SHP77 (cell line): ENCODE results near the gene PCDHGA5.
"Not testable (repeated sequence)": the region's sequence is repeated elsewhere in the genome, so short reads cannot be mapped to it uniquely, and the experiment has no call there.

Experiments
- DNase-seq, 2 experiments: peaks; one replicate each; lab custom pipeline; 2025; lab: John Stamatoyannopoulos, UW

The PCDHGA5 gene

DNA sequence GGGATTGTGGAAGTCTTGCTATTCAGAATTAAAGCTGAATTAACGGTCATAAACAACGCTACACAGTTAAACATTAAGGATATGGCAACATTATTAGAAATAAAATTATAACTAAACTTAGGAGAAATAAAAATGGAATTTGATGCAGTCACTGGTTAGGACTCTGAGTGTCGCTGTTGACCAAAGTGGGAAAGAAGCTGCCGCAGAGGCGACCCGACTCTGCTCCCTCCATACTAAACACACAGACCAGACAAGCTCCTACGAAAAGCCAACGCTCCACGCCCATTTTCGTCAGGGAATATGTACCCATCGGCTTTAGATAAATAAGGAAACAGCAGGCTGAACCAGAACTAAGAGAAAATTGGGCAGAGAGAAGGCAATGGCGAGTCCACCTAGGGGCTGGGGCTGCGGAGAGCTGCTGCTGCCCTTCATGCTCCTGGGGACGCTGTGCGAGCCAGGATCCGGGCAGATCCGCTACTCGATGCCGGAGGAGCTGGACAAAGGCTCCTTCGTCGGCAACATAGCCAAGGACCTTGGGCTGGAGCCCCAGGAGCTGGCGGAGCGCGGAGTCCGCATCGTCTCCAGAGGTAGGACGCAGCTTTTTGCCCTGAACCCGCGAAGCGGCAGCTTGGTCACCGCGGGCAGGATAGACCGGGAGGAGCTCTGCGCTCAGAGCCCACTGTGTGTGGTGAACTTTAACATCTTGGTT, at the start of gene PCDHGA5:
Gene PCDHGA5, plus strand, starts transcription at position 211 of the 709 bp plus-strand sequence. Its CDS starts 169 bp downstream, at position 380.
- no peak for DNase-seq

DNA sequence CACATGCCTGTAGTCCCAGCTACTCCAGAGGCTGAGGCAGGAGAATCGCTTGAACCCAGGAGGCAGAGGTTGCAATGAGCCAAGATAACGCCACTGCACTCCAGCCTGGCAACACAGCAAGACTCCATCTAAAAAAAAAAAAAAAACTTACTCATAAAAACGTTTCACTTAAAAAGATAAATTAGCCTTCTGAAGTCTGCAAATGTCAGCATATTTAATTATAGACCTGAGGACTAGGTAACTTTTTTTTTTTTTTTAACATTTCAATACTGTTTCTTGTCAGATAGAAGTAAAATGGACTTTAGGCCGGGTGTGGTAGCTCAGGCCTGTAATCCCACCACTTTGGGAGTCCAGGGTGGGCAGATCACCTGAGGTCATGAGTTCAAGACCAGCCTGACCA, 47.0 kb upstream of the PCDHGA5 start:
- not testable (repeated sequence) for DNase-seq

DNA sequence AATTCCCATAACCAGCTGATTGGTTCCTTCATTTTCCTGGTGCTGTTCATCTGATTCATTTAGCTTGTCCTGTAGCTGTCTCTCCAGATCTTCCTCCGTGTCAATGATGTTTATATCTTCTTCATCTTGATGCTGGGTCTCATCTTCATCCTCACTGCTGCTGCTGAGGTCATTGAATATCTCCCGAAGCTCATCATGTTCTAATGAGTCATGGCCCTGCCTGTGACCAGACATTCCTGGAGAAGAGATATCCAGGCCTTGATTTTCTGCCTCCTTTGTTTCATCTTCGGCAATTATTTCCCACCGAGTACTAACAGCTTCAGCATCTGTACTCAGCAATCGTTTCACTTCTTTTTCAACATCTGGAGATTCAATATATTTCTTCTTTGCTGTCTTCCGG, 44.8 kb upstream of the PCDHGA5 start:
- DNase-seq: no peak

DNA sequence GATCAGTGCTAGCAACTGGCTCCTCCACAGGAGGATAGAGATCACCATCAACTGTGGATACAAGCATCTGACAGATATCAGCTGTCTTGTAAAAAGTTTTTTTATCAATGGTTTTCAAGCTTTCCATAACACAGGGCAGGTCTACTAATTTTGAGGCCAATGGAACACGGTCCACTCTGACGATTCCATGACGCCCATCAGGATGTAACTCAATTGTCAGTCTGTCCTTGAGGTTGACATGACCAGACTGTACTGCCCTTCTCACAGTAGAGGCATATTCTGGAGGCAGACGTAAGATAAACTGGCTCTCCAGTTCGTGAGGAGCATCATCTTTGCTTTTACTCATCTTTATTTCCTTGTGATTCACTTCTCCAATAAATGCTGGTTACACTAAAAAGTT, 44.3 kb upstream of the PCDHGA5 start:
- no peak for DNase-seq

DNA sequence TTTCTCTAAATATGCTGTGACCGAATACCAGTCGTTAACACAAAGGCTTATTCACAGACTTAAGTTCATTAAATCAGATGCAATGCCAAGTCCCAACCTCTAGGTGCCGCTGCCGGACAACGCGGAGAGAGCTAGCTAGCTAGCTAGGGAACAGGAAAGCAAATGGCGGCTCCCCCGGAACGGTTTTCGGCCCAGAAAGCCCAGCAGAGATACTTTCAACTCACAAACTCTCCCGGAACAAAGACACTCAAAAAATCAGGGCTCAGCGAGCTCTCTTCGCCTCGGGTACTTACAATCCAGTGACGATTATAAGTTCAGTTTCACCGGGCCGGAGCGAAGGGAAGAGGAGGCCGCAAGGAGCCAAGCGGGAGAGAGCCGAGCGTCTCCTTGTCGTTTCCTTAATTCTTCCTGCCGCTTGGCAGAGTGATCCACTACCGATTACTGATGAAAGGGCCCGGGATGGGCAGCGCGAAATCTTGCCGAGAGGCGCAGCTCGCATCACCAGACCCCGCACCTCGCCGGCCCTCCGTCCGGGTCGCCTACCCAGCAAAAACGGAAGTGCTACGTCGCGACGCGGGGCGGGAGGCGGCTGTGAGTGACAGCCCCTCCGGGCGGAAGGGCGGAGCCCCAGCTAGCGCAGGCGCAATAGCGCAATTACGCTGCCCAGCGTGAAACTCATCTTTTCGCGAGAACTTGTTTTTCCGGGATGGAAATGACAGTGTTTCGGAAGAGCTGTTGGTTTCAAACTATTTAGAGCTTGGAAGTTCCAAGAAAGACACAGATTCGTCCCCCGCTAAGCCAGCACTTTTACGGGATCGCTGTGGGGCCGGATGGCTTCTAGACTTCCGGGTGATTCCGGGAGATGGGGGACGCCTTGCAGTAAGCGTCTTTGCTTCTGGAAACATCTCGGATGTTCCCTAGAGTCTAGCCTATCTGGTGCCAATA, 43.5 kb upstream of the PCDHGA5 start, which contains the start of gene TAF7:
Gene TAF7, minus strand, starts transcription at position 560 of the 945 bp plus-strand sequence. CDS start 740 bp downstream, outside the sequence.
- DNase-seq: peak; percentile 81 to 84

DNA sequence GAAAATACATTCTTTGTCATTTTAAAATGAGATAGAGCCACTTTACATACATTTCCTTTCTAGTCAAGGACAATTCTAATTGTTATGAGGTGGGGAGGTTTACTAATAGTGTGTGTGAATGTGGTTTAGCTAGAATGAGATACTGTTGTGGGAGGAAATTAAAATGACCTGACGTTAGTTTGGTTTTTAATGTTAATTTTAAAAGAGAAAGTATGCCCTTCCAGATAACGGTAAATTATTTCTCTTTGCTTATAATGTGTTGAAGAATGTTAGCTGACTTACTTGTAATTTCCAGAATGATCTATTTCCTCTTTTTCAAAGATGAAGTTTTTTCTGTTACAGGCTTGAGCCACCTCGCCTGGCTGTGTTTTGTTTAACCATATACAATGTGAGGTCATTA, 41.7 kb upstream of the PCDHGA5 start:
- DNase-seq: no peak

DNA sequence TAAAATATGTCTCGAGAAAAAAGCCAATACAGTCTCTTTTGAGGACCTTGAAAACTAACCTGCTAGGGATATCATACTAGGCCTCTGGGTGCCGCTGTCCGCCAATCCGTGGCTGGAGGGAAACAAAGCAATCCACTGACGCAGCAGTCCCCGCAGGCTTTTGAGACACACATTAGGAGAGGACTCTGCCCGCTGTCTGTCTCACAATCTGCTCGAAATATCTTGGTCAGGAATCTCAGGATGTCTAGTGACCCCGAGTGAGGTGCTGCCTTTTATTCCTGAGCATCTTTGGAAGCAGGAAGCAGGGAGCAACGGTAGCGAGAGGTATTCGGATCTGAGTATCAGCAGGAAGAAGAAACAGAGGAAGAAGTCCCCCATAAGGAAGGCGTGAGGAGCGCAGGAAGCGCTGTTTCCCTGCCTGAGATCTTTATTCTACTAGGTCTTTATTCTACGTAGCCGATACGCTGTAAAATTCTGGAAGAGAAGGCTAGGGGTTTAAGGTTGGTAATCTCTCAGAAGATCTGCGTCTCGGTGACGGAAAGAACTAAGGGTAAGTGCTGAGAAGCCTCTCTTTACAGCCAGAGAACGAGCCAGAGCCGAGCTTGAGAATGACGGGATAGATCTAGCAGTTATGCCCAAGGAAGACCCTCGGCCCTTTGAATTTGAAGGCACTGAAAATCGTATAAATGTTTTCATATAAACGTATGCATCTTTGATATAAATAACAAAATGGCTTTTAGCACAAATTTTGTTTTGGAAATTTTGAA, 37.7 kb upstream of the PCDHGA5 start:
- peak; percentile 52 to 59 for DNase-seq

DNA sequence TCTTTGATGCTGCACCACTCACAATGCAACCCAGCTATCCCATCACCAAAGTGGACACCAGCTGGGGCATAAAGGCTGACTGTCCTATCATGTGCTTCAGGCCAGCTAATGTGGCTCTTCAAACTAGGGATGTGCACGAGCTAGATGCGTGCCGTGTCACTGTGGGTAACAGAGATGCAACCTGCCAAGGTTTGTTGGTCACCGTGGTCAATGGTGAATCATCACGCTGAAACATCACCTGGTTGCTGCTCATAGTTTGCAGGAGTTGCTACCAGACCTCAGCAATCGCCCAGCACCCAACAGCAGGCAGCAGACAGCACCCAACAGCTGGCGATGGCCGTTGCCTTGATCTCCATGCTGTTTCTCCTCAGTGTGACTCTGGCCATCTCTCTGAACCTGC, 35.7 kb upstream of the PCDHGA5 start:
- no peak for DNase-seq

DNA sequence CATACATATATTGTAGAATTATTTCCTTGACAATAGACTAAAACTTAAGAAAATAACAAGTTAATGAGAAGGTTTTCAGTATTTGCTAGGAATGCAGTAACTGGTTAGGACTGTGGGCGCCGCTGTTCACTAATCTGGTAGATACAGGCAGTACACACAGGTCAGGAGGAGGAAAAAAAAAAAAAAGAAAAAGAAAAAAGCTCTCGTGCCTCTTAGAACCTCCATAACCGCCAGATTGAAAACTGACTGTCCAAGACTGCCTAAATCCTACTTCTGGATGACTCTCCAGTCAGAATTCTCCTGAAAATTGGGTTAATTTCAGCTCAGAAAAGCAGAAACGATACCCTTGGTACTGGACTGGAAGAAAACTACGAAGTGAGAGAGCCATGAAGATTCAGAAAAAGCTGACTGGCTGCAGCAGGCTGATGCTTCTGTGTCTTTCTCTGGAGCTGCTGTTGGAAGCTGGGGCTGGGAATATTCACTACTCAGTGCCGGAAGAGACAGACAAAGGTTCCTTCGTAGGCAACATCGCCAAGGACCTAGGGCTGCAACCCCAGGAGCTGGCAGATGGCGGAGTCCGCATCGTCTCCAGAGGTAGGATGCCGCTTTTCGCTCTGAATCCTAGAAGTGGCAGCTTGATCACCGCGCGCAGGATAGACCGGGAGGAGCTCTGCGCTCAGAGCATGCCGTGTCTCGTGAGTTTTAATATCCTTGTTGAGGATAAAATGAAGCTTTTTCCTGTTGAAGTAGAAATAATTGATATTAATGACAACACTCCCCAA, 33.5 kb upstream of the PCDHGA5 start, which contains the start of gene PCDHGA1:
Gene PCDHGA1, plus strand, starts transcription at position 216 of the 782 bp plus-strand sequence.
- peak; percentile 18 to 28 for DNase-seq

DNA sequence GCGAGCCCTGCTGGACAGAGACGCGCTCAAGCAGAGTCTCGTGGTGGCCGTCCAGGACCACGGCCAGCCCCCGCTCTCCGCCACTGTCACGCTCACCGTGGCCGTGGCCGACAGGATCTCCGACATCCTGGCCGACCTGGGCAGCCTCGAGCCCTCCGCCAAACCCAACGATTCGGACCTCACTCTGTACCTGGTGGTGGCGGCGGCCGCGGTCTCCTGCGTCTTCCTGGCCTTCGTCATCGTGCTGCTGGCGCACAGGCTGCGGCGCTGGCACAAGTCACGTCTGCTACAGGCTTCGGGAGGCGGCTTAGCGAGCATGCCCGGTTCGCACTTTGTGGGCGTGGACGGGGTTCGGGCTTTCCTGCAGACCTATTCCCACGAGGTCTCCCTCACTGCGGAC, 31.4 kb upstream of the PCDHGA5 start:
- DNase-seq: not testable (repeated sequence)

DNA sequence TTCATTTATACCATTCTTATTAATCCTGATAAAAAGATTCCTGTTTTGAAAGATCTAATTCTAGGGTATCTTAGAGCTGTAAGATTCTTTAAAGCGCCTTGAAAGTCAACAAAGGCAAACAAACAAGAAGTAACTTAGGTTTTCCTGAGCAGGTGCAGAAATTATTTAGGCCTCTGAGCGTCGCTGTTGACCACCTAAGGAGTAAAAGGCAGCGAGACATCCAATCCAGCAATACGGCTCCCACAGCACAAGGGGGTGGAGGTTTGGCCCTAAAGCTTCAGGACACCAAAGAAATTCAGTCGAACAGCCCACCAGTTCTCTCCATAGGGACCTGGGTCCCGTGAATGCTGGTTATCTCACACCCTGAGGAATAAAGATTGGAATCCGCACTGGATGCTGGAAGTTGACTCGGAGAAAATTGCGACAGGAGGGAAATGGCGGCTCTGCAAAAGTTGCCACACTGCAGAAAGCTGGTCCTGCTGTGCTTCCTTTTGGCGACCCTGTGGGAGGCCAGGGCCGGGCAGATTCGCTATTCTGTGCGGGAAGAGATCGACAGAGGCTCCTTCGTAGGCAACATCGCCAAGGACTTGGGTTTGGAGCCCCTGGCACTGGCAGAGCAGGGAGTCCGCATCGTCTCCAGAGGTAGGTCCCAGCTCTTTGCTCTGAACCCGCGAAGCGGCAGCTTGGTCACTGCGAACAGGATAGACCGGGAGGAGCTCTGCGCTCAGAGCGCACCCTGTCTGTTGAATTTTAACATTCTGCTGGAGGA, 25.2 kb upstream of the PCDHGA5 start, which contains the start of gene PCDHGA2:
Gene PCDHGA2, plus strand, starts transcription at position 223 of the 769 bp plus-strand sequence.
- no peak for DNase-seq

DNA sequence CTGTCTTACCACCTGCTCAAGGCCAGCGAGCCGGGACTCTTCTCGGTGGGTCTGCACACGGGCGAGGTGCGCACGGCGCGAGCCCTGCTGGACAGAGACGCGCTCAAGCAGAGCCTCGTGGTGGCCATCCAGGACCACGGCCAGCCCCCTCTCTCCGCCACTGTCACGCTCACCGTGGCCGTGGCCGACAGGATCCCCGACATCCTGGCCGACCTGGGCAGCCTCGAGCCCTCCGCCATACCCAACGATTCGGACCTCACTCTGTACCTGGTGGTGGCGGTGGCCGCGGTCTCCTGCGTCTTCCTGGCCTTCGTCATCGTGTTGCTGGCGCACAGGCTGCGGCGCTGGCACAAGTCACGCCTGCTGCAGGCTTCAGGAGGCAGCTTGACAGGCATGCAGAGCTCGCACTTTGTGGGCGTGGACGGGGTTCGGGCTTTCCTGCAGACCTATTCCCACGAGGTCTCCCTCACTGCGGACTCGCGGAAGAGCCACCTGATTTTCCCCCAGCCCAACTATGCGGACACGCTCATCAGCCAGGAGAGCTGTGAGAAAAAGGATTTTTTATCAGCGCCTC, 23.1 kb upstream of the PCDHGA5 start:
- DNase-seq: not testable (repeated sequence)

DNA sequence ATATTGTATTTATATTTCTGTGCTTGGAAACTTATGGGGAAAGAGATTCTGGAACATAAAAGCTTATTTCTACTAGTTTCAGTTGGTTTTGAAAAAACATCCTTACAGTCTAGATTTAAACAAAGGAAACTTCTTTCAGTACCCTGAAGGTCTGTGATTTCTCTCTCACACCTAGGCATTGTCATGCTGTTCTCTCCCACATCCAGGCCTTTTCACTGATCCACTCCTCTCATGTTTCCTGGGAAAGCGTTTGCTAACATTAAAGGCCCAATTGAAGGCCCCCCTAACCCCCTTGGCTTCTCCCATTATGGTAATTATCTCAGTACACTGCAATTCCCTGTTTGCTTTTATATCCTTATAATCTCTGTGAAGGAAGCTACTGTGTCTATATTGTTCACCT, 21.2 kb upstream of the PCDHGA5 start:
- DNase-seq: no peak

DNA sequence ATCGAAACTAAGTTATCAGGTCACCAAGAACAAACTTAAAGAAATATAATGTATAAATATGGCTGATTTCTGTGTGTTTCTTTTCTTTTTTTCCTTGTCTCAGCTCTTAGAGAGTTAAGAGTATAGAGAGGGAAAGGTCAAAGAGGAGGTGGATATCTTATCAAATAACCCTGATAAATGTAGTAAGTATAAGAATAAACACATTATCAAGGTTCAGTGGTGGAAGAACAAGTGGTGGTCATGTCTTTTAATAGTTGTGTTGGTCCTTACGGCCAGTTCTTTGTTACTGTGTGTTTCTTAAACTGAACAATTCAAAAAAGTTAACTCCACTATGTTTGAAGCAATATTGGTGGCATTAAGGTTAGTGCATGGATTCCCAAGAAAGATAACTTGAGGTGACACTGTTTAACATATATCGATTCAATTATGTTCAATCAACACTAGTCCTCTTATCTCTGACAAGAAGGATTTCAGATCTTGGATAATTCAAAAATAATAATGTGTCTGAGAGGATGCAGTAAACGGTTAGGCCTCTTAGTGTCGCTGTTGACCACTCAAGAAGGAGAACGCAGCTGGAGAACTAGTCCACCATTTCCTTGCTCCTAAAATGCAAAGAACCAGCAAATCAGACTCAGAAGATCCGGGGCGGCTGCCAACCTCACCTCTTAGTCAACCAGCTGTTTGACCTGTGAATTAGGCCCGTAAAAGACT, 20.6 kb upstream of the PCDHGA5 start, which contains the start of gene PCDHGA3:
Gene PCDHGA3, plus strand, starts transcription at position 588 of the 711 bp plus-strand sequence. CDS start 205 bp downstream, outside the sequence.
- DNase-seq: no peak

DNA sequence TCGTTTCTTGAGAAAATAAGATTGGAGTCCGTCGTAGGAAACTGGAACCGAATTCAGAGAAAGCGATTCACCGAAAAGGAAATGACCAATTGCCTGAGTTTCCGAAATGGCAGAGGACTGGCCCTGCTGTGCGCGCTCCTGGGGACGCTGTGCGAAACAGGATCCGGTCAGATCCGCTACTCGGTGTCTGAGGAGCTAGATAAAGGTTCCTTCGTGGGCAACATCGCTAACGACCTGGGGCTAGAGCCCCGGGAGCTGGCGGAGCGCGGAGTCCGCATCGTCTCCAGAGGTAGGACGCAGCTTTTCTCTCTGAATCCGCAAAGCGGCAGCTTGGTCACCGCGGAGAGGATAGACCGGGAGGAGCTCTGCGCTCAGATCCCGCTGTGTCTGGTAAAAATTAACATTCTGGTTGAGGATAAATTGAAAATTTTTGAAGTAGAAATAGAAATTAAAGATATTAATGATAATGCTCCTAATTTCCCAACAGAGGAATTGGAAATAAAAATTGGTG, 20.0 kb upstream of the PCDHGA5 start:
- no peak for DNase-seq

DNA sequence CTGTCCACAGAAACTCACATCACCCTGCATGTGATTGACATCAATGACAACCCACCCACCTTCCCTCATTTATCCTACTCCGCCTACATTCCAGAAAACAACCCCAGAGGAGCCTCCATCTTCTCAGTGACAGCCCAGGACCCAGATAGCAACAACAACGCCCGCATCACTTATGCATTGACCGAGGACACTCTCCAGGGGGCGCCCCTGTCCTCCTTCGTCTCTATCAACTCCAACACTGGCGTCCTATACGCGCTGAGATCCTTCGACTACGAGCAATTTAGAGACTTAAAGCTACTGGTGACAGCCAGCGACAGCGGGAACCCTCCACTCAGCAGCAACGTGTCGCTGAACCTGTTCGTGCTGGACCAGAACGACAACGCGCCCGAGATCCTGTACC, 18.6 kb upstream of the PCDHGA5 start:
- DNase-seq: no peak

DNA sequence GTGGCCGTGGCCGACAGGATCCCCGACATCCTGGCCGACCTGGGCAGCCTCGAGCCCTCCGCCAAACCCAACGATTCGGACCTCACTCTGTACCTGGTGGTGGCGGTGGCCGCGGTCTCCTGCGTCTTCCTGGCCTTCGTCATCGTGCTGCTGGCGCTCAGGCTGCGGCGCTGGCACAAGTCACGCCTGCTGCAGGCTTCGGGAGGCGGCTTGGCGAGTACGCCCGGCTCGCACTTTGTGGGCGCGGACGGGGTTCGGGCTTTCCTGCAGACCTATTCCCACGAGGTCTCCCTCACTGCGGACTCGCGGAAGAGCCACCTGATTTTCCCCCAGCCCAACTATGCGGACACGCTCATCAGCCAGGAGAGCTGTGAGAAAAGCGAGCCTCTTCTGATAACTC, 17.9 kb upstream of the PCDHGA5 start:
- DNase-seq: not testable (repeated sequence)

DNA sequence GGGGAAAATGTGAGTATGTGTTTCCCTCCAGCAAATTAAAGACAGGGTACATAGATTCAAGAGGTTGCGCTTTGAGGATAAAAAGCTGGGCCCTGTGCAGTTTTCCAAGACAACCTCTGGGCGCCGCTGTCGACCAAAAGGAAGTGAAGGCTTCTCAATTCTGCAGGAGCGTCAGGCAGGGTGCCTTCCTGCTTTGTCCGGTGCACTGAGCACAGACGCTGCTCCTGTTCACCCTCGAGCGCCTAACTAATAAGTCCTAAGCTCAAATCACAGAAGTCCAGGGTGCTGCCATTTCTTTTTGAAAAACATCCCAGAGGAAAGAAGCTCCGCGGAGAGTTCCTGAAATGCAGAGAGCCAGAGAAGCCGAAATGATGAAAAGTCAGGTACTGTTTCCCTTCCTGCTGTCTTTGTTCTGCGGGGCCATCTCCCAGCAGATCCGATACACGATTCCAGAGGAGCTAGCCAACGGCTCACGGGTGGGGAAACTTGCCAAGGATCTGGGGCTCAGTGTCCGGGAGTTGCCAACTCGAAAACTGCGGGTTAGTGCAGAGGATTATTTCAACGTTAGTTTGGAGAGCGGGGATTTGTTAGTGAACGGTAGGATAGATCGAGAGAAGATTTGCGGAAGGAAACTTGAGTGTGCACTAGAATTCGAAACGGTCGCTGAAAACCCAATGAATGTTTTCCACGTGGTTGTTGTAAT, 13.9 kb upstream of the PCDHGA5 start, which contains the start of gene PCDHGB1:
Gene PCDHGB1, plus strand, starts transcription at position 183 of the 703 bp plus-strand sequence. Its CDS starts 162 bp downstream, at position 345.
- peak; percentile 66 to 71 for DNase-seq
